Natural killer cell (primary cell): Measurements from ENCODE around the gene UBE2G2. TPM values are rescaled to one million over a fixed set of nuclear protein-coding genes. Genes with fewer than 3 reads are reported as not detected.

ENCODE experiments used
- ATAC-seq, 3 donors: fragments of 150-1000 bp in 2 of 3; fragments of 200-7000 bp in 1 of 3; cut with Tn5 transposase; 1 replicate in 1 of 3; 2 replicates in 2 of 3; pipeline ENCODE4 v1.10.0; 2021; ENCODE audit warnings: mild to moderate bottlenecking in 2 of 3, moderate library complexity in 2 of 3
- DNase-seq, 2 donors: peaks; one replicate each; pipeline versions ENCODE4 v3.0.0 to v3.0.0-alpha.2; 2013 to 2021; ENCODE audit warnings: mixed read lengths in 1 of 2
- H3K27ac ChIP-seq: one replicate; pipeline ENCODE4 v1.5.1; 2013; ENCODE audit warnings: mild to moderate bottlenecking, low read length
- H3K27me3 ChIP-seq: one replicate; pipeline ENCODE4 v1.6.1; 2013; ENCODE audit warnings: low read length; ENCODE audit not compliant: control insufficient read depth, insufficient read depth
- H3K36me3 ChIP-seq: one replicate; pipeline ENCODE4 v1.6.1; 2013; ENCODE audit warnings: low read length; ENCODE audit not compliant: control insufficient read depth, insufficient read depth
- H3K4me1 ChIP-seq: one replicate; pipeline ENCODE4 v1.6.1; 2013; ENCODE audit warnings: low read length; ENCODE audit not compliant: control insufficient read depth, insufficient read depth
- H3K4me3 ChIP-seq: one replicate; pipeline ENCODE4 v1.5.1; 2013; ENCODE audit warnings: low read length
- H3K9me3 ChIP-seq: one replicate; pipeline ENCODE4 v1.6.1; 2013; ENCODE audit warnings: low read length; ENCODE audit not compliant: control insufficient read depth, insufficient read depth
- H3K27ac Mint-ChIP-seq, 2 donors: one replicate each; pipeline ENCODE4 v1.8.0; 2022; ENCODE audit warnings: mild to moderate bottlenecking in 2 of 2, mixed read lengths in 2 of 2, moderate library complexity in 1 of 2
- H3K27me3 Mint-ChIP-seq, 2 donors: one replicate each; pipeline ENCODE4 v1.8.0; 2022; ENCODE audit warnings: low read depth in 2 of 2, mixed read lengths in 2 of 2
- H3K36me3 Mint-ChIP-seq: one replicate; pipeline ENCODE4 v1.8.0; 2022; ENCODE audit warnings: mixed read lengths
- H3K4me1 Mint-ChIP-seq, 2 donors: one replicate each; pipeline ENCODE4 v1.8.0; 2022; ENCODE audit warnings: mixed read lengths in 2 of 2
- H3K4me3 Mint-ChIP-seq: one replicate; pipeline ENCODE4 v1.8.0; 2022; ENCODE audit warnings: mild to moderate bottlenecking, moderate library complexity, mixed read lengths
- H3K9me3 Mint-ChIP-seq, 2 donors: one replicate each; pipeline ENCODE4 v1.8.0; 2022; ENCODE audit warnings: mixed read lengths in 2 of 2
- WGBS: methylation state at CpG from one replicate; pipeline ENCODE4 v1.1.7; 2013; ENCODE audit warnings: missing lambda C conversion rate; ENCODE audit not compliant: insufficient coverage; 5-methylcytosine and 5-hydroxymethylcytosine counted together
- intact Hi-C: fragments of 100-400 bp; cut with micrococcal nuclease; formaldehyde crosslinking; loops from one replicate; pipeline ENCODE4 v1.14.2; 2022
- total RNA-seq, 4 donors: library from RNA; stranded (reverse); fragments of 120-200 nt in 1 of 4; gene quantifications; one replicate each; pipeline versions ENCODE4 v1.2.3 to v1.2.4, GENCODE V29; 2013 to 2022
- TF ChIP-seq, protein P1 (sequence below): fragments of 200-600 bp; IDR thresholded peaks from one replicate; pipeline ENCODE4 v1.8.0; 2022; ENCODE audit warnings: antibody characterized with exemption

The UBE2G2 gene
- total RNA-seq, 3 donors from 2014 or later (not counting 1 experiment from before 2014, with no cell fraction given) = 89.1 to 109 (median 107) TPM

DNA sequence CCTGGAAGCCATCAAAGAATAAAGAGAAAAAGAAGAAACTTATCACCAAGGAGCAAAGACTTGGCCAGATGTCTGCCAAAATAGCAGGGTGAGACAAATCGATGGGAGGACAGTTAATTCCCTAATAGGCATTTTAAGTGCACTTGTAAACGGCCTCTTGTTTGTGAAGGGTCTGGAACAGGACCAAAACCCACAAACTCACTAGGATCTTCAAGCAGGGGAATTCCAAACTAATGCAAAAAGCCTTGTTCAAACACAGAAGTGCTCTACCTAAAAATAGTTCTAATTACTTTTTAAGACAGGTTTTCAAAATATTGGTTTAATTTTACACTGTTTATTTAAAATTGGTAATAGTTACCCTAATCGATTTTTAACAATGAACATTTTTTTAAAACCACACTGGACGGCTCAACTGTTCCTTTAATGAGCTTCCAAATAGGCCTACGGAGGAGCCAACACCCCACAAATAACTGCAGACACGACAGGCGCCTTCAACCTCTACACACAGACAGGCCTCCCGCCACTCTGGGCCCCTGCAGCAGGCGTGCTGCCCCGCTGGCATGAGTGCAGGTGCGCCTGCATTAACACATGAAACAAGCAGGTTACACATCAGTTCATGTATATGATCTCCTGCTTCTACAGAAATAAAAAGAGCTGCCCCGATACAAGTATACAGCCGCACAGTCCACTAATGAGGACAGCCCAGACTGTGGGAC lies 15.8 kb downstream of the UBE2G2 start:
- DNase-seq = no peak
- intact Hi-C loops = no loop called here
- no peaks in the 10 kb centered on the region for H3K9me3 Mint-ChIP-seq
- no peak overlapping the region for H3K27ac ChIP-seq
- H3K4me3 ChIP-seq = no peak overlapping the region
- WGBS = 90% methylated on average over 12 of the region's 13 CpGs
- H3K36me3 Mint-ChIP-seq = no peaks in the 10 kb centered on the region
- H3K4me1 ChIP-seq = no peaks in the 10 kb centered on the region
- H3K27me3 Mint-ChIP-seq = no peaks in the 10 kb centered on the region
- H3K4me3 Mint-ChIP-seq = no peak overlapping the region
- H3K4me1 Mint-ChIP-seq = peaks cover 7 to 17% of the 10 kb centered on the region in 2 donors
- TF ChIP-seq, protein P1, sequence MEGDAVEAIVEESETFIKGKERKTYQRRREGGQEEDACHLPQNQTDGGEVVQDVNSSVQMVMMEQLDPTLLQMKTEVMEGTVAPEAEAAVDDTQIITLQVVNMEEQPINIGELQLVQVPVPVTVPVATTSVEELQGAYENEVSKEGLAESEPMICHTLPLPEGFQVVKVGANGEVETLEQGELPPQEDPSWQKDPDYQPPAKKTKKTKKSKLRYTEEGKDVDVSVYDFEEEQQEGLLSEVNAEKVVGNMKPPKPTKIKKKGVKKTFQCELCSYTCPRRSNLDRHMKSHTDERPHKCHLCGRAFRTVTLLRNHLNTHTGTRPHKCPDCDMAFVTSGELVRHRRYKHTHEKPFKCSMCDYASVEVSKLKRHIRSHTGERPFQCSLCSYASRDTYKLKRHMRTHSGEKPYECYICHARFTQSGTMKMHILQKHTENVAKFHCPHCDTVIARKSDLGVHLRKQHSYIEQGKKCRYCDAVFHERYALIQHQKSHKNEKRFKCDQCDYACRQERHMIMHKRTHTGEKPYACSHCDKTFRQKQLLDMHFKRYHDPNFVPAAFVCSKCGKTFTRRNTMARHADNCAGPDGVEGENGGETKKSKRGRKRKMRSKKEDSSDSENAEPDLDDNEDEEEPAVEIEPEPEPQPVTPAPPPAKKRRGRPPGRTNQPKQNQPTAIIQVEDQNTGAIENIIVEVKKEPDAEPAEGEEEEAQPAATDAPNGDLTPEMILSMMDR = no peak
- no peak for ATAC-seq
- peaks cover 7% of the 10 kb centered on the region for H3K36me3 ChIP-seq
- no peak overlapping the region for H3K27ac Mint-ChIP-seq
- H3K9me3 ChIP-seq = no peaks in the 10 kb centered on the region
- H3K27me3 ChIP-seq = no peaks in the 10 kb centered on the region

DNA sequence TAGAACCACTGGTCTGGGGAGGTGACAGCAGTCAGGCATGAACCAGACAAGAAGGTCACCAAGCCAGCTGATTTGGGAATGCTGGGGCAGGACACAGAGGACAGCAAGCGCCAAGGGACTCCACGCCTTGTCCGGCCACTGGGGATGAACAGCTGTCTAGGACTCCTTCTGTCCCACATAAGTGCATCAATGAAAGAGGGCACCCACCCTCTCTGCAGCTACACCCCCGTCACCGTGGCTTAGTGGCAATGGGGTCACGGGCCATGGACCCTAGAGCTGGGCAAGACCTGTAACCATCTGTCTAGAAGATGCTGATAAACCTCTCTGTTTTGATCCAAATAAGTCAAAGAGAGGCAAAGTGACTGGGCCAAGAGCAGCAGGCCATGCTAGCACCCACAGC lies 16.8 kb downstream of the UBE2G2 start:
- no peak for ATAC-seq
- TF ChIP-seq, protein P1 = no peak
- no peaks in the 10 kb centered on the region for H3K36me3 Mint-ChIP-seq
- Histone ChIP-seq H3K4me3 (no peak overlapping the region), H3K9me3 (no peaks in the 10 kb centered on the region), H3K27me3 (no peaks in the 10 kb centered on the region), H3K36me3 (peaks cover 7% of the 10 kb centered on the region), H3K27ac (no peak overlapping the region), H3K4me1 (no peaks in the 10 kb centered on the region)
- H3K4me1 Mint-ChIP-seq = peaks cover 5 to 13% of the 10 kb centered on the region in 2 donors
- no peak overlapping the region for H3K27ac Mint-ChIP-seq
- H3K27me3 Mint-ChIP-seq = no peaks in the 10 kb centered on the region
- WGBS = 95% methylated on average over 6 of the region's 6 CpGs
- no peak for DNase-seq
- intact Hi-C loops = no loop called here
- no peaks in the 10 kb centered on the region for H3K9me3 Mint-ChIP-seq
- H3K4me3 Mint-ChIP-seq = no peak overlapping the region

DNA sequence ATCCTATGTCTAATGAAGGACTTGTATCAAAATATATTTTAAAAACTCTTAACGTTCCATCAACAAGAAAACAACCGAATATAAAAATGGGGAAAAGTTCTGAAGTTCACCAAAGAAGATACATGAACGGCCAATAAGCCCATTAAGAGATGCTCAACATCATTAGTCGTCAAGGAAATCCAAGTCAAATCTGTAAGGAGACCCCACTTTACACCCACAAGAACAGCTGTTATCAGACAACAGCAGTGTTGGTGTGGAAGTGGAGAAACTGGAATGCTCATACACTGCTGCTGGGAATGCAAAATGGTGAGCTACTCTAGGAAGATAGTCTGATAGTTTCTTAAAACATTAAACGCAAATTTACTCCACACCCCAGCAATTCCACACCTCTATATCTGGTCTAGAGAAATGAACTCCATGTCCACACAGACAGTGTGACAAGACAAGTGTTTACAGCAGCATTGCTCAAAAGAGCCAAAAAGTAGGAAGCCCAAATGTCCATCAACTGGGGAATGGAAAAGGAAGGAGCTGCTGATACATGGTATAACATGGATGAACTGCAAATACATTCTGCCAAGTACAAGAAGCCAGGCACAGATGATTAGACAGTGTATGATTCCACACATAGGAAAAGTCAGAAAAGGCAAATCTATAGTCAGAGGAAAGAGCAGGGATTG lies 18.5 kb downstream of the UBE2G2 start:
- Mint-ChIP-seq H3K9me3 (no peaks in the 10 kb centered on the region), H3K4me3 (no peak overlapping the region), H3K27me3 (no peaks in the 10 kb centered on the region), H3K4me1 (peaks cover 5 to 17% of the 10 kb centered on the region in 2 donors), H3K27ac (no peak overlapping the region), H3K36me3 (no peaks in the 10 kb centered on the region)
- TF ChIP-seq, protein P1 = no peak
- H3K27me3 ChIP-seq = no peaks in the 10 kb centered on the region
- H3K4me3 ChIP-seq = no peak overlapping the region
- no peaks in the 10 kb centered on the region for H3K9me3 ChIP-seq
- H3K4me1 ChIP-seq = no peaks in the 10 kb centered on the region
- WGBS = 73% methylated on average over 4 of the region's 5 CpGs
- ATAC-seq = no peak
- intact Hi-C loops = no loop called here
- no peak for DNase-seq
- H3K36me3 ChIP-seq = peaks cover 11% of the 10 kb centered on the region
- no peak overlapping the region for H3K27ac ChIP-seq
